SK-N-SH treated with all-trans-retinoic acid at 6 μM for 48 hours (cell line): ENCODE results near the gene ASIC3.

Experiments used
- ISL1 ChIP-seq: fragments of 250-450 bp; sonication (Bioruptor Pico); IDR thresholded peaks from 2 replicates; pipeline ENCODE4 v2.1.2; 2022; ENCODE audit warnings: mild to moderate bottlenecking, moderate library complexity
- OSR1 ChIP-seq: fragments of 250-450 bp; sonication (Bioruptor Pico); IDR thresholded peaks from 2 replicates; pipeline ENCODE4 v1.8.0; 2022; ENCODE audit warnings: moderate library complexity, mild to moderate bottlenecking, inconsistent platforms
- POU6F1 ChIP-seq: fragments of 250-450 bp; sonication (Bioruptor Pico); IDR thresholded peaks from 2 replicates; pipeline ENCODE4 v1.8.0; 2021; ENCODE audit warnings: low read depth, mild to moderate bottlenecking, moderate library complexity, borderline replicate concordance
- PPARA ChIP-seq: fragments of 250-450 bp; sonication (Bioruptor Pico); IDR thresholded peaks from 2 replicates; pipeline ENCODE4 v1.5.0; 2020; ENCODE audit warnings: mild to moderate bottlenecking, borderline replicate concordance
- TSHZ2 ChIP-seq: fragments of 250-450 bp; sonication (Bioruptor Pico); IDR thresholded peaks from 2 replicates; pipeline ENCODE4 v1.5.0; 2020; ENCODE audit warnings: mild to moderate bottlenecking, moderate library complexity

GRCh38 chr7:151031011-151031410, 17.3 kb upstream of the ASIC3 start:
- no peak for TF ChIP-seq TSHZ2 (CRISPR knock-in tag)
- TF ChIP-seq OSR1 (CRISPR knock-in tag), result no peak
- no peak for TF ChIP-seq PPARA (CRISPR knock-in tag)
- TF ChIP-seq ISL1, result no peak
- TF ChIP-seq POU6F1 (CRISPR knock-in tag), result no peak
